Glutamatergic neuron (in vitro differentiated cells): ENCODE measurements around the gene LITAFD. TPM values are rescaled to one million over a fixed set of nuclear protein-coding genes. Genes with fewer than 3 reads are reported as not detected.
"Not testable (repeated sequence)": the region's sequence is repeated elsewhere in the genome, so short reads cannot be mapped to it uniquely, and the experiment has no call there.

Experiments used
- DNase-seq: peaks from one replicate; pipeline ENCODE4 v3.0.0; 2022
- H3K27ac Mint-ChIP-seq: one replicate; pipeline ENCODE4 v1.8.0; 2020; ENCODE audit warnings: mild to moderate bottlenecking, mixed read lengths, inconsistent platforms; ENCODE audit not compliant: unreplicated experiment
- H3K27me3 Mint-ChIP-seq: one replicate; pipeline ENCODE4 v1.8.0; 2020; ENCODE audit warnings: mild to moderate bottlenecking, moderate library complexity, mixed read lengths, inconsistent platforms; ENCODE audit not compliant: unreplicated experiment
- H3K36me3 Mint-ChIP-seq: one replicate; pipeline ENCODE4 v1.8.0; 2020; ENCODE audit warnings: mild to moderate bottlenecking, mixed read lengths, inconsistent platforms; ENCODE audit not compliant: unreplicated experiment
- H3K4me1 Mint-ChIP-seq: one replicate; pipeline ENCODE4 v1.8.0; 2020; ENCODE audit warnings: mild to moderate bottlenecking, low read depth, mixed read lengths, inconsistent platforms; ENCODE audit not compliant: unreplicated experiment
- H3K4me3 Mint-ChIP-seq: one replicate; pipeline ENCODE4 v1.8.0; 2020; ENCODE audit warnings: mild to moderate bottlenecking, mixed read lengths, inconsistent platforms; ENCODE audit not compliant: unreplicated experiment
- H3K9me3 Mint-ChIP-seq: one replicate; pipeline ENCODE4 v1.8.0; 2020; ENCODE audit warnings: mild to moderate bottlenecking, moderate library complexity, mixed read lengths, inconsistent platforms; ENCODE audit not compliant: unreplicated experiment
- total RNA-seq: library from RNA; stranded (reverse); fragmentation: NEBNext Ultra II Directional; extraction: Animal tissue kit (Norgen Biotek cat#: 25700); gene quantifications from one replicate; pipeline ENCODE4 v1.2.1, GENCODE V29; 2021; ENCODE audit not compliant: unreplicated experiment
- TF ChIP-seq, protein P1 (sequence below): fragments of 200-600 bp; sonication (generic); IDR thresholded peaks from one replicate; pipeline ENCODE4 v1.5.0; 2021; ENCODE audit not compliant: partially characterized antibody, unreplicated experiment

The LITAFD gene
- total RNA-seq, 1 donor from 2014 or later: not detected

DNA sequence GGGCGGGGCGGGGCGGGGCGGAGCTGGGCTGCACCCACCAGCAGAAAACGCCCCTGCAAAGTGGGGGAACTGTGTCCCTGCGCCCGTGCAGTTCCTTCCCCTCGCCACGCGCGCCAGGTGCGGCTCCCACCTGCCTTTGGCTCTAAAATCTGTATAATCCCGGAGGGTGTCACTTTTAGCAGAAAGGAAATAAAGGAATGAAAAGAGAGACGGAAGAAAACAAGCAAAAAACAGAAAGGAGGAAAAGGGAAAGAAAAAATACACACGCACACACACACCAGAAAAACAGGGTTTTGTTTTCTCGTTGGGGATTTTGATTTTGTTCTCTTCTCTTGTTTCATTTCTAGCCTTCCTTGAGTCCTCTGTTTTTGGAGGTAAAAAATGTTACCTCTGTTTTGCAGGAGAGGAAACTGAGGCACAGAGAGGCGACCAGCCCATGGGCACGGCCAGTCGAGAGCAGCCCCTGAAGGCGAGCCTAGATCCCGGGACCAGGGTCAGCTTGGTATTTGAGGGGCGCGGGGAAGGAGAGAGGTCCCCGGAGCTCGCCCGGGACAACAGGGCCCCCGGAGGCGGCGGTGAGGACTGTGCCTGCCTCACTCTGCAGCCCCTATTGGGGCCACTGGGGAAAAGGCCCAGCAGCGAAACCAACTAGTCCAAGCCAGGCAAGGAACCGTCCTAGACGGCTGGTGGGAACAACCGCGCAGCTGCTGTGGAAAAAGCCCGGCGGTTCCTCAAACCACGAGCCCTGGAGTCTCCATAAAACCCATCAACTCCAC, 12.8 kb upstream of the LITAFD start:
- H3K36me3 Mint-ChIP-seq: no peaks in the 10 kb centered on the region

DNA sequence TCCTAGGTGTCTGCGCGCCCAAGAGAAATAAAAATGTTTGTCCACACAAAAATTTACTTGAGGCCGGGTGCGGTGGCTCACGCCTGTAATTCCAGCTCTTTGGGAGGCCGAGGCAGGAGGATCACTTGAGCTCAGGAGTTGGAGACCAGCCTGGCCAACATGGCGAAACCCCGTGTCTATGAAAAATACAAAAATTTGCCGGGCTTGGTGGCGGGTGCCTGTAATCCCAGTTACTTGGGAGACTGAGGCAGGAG, 12.2 kb upstream of the LITAFD start:
- H3K36me3 Mint-ChIP-seq, DNase-seq, H3K4me3 Mint-ChIP-seq, H3K27ac Mint-ChIP-seq: not testable (repeated sequence)
- H3K27me3 Mint-ChIP-seq: peaks cover 22% of the 10 kb centered on the region
- H3K9me3 Mint-ChIP-seq: peaks cover 12% of the 10 kb centered on the region
- peaks cover 13% of the 10 kb centered on the region for H3K4me1 Mint-ChIP-seq

More for the DNA sequence above, 12.8 kb upstream of the LITAFD start:
- peak; percentile 40 for DNase-seq
- Mint-ChIP-seq H3K4me1 (peaks cover 14% of the 10 kb centered on the region), H3K27me3 (peaks cover 22% of the 10 kb centered on the region), H3K4me3 (peak overlapping the region; percentile 94), H3K9me3 (peaks cover 12% of the 10 kb centered on the region), H3K27ac (peak overlapping the region; percentile 93)
- TF ChIP-seq, protein P1, sequence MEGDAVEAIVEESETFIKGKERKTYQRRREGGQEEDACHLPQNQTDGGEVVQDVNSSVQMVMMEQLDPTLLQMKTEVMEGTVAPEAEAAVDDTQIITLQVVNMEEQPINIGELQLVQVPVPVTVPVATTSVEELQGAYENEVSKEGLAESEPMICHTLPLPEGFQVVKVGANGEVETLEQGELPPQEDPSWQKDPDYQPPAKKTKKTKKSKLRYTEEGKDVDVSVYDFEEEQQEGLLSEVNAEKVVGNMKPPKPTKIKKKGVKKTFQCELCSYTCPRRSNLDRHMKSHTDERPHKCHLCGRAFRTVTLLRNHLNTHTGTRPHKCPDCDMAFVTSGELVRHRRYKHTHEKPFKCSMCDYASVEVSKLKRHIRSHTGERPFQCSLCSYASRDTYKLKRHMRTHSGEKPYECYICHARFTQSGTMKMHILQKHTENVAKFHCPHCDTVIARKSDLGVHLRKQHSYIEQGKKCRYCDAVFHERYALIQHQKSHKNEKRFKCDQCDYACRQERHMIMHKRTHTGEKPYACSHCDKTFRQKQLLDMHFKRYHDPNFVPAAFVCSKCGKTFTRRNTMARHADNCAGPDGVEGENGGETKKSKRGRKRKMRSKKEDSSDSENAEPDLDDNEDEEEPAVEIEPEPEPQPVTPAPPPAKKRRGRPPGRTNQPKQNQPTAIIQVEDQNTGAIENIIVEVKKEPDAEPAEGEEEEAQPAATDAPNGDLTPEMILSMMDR: no peak

DNA sequence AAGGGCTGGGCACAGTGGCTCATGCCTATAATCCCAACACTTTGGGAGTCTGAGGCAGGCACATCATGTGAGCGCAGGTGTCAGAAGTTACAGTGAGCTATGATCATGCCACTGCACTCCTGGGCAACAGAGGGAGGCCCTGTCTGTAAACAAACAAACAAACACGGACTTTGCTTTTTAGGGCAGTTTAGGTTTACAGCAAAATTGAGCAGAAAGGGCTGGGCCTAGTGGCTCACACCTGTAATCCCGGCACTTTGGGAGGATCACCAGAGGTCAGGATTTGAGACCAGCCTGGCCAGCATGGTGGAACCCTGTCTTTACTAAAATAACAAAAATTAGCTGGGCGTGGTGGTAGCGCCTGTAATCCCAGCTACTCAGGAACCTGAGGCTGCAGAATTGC, 10.1 kb upstream of the LITAFD start:
- TF ChIP-seq, protein P1: no peak
- H3K4me1 Mint-ChIP-seq: peaks cover 3% of the 10 kb centered on the region
- peaks cover 10% of the 10 kb centered on the region for H3K9me3 Mint-ChIP-seq
- H3K4me3 Mint-ChIP-seq: no peak overlapping the region
- H3K36me3 Mint-ChIP-seq: no peaks in the 10 kb centered on the region
- H3K27ac Mint-ChIP-seq: no peak overlapping the region
- peaks cover 14% of the 10 kb centered on the region for H3K27me3 Mint-ChIP-seq
- DNase-seq: no peak

DNA sequence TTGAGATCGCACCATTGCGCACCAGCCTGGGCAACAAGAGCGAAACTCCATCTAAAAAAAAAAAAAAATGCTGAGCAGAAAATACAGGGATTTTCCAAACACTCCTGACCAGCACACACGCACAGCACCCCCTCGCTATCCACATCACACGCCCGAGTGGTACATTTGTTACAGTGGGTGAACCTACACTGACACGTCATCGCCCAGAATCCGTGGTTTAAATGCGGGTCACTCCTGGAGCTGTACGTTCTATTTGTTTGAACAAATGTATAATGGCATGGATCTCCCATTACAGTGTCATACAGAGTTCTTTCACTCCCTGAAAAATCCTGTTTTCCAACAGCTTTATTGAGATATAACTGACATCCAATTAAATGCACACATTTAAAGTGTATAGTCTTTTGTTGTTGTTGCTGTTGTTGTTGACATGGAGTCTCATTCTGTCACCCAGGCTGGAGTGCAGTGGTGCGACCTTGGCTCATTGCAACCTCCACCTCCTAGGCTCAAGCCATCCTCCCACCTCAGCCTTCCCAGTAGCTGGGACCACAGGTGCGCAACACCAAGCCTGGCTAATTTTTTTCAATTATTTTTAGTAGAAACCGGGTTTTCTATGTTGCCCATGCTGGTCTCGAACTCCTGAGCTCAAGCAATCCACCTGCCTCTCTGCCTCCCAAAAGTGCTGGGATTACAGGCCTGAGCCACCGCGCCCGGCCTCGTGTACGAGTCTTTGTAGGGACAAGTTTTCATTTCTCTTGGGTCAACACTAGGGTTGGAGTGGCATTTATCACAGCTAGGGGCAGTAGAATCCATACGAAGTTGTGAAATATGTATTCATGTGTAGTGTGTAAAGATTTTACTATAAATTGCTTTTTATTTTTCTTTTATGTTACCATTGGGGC, 8.9 kb upstream of the LITAFD start:
- H3K36me3 Mint-ChIP-seq: no peaks in the 10 kb centered on the region
- H3K4me1 Mint-ChIP-seq: peaks cover 3% of the 10 kb centered on the region
- H3K4me3 Mint-ChIP-seq: no peak overlapping the region
- DNase-seq: no peak
- H3K9me3 Mint-ChIP-seq: peaks cover 4% of the 10 kb centered on the region
- H3K27me3 Mint-ChIP-seq: peaks cover 6% of the 10 kb centered on the region
- TF ChIP-seq, protein P1: no peak
- no peak overlapping the region for H3K27ac Mint-ChIP-seq

DNA sequence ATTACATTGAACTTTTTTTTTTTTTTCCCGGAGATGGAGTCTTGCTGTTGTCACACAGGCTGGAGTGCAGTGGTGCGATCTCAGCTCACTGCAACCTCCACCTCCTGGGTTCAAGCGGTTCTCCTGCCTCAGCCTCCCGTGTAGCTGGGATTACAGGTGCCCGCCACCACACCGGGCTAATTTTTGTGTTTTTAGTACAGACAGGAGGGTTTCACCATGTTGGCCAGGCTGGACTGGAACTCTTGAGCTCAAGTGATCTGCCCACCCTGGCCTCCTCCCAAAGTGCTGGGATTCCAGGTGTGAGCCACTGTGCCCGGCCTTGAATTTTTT, 8.3 kb upstream of the LITAFD start:
- H3K4me1 Mint-ChIP-seq, H3K9me3 Mint-ChIP-seq, H3K27me3 Mint-ChIP-seq, H3K27ac Mint-ChIP-seq, DNase-seq, H3K36me3 Mint-ChIP-seq, H3K4me3 Mint-ChIP-seq: not testable (repeated sequence)

DNA sequence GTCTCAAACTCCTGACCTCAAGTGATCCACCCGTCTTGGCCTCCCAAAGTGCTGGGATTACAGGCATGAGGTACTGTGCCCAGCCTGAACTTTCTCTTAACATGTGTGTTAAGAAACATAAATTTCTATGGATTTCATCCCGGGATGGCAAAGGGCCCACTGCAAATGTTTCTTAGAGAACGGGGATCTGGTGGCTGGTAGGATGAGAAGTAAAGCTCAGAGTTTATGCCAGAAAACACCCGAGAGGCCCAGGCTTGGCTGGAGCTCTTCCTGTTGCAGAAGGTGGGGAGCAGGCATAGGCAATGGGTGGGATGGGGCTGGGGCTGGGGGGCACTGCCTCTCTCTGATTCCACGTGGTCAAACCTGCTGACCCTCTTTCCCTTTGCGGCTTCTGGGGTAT, 7.8 kb upstream of the LITAFD start:
- Mint-ChIP-seq H3K4me3 (no peak overlapping the region), H3K4me1 (peaks cover under 1% of the 10 kb centered on the region), H3K36me3 (no peaks in the 10 kb centered on the region), H3K9me3 (peaks cover under 1% of the 10 kb centered on the region), H3K27ac (no peak overlapping the region), H3K27me3 (peaks cover 3% of the 10 kb centered on the region)
- DNase-seq: no peak
- TF ChIP-seq, protein P1: no peak

DNA sequence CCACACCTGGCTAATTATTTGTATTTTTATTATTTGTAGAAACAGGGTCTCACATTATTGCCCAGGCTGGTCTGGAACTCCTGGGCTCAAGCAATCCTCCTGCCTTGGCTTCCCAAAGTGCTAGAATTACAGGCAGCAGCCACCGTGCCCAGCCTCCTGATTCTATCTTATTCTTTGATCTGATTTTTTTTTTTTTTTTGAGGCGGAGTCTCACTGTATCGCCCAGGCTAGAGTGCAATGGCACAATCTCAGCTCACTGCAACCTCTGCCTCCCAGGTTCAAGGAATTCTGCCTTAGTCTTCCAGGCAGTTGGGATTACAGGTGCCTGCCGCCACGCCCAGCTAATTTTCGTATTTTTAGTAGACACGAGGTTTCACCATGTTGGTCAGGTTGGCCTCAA, 6.8 kb upstream of the LITAFD start:
- not testable (repeated sequence) for DNase-seq, H3K27me3 Mint-ChIP-seq, H3K4me1 Mint-ChIP-seq, H3K36me3 Mint-ChIP-seq, H3K9me3 Mint-ChIP-seq, H3K27ac Mint-ChIP-seq, H3K4me3 Mint-ChIP-seq
